GM18907 (cell line): ENCODE data around the gene HEATR5A.
"Not testable (repeated sequence)": the region's sequence is repeated elsewhere in the genome, so short reads cannot be mapped to it uniquely, and the experiment has no call there.

ENCODE experiments used
- ATAC-seq: cut with Tn5 transposase; IDR thresholded peaks from one replicate; pipeline ENCODE4 v1.9.1; 2021; ENCODE audit warnings: mild to moderate bottlenecking, moderate library complexity; ENCODE audit not compliant: unreplicated experiment

Gene HEATR5A

GRCh38 chr14:31261859-31262731 is 158.3 kb downstream of the HEATR5A start:
- no peak for ATAC-seq

- ATAC-seq, result no peak
Measured at GRCh38 chr14:31261523-31261858, 158.9 kb downstream of the HEATR5A start.

- ATAC-seq, result not testable (repeated sequence)
Measured at GRCh38 chr14:31259040-31259435, 161.3 kb downstream of the HEATR5A start.

- ATAC-seq, result no peak
Measured at GRCh38 chr14:31258427-31259039, 161.8 kb downstream of the HEATR5A start.

GRCh38 chr14:31257554-31258426 is 162.6 kb downstream of the HEATR5A start:
- not testable (repeated sequence) for ATAC-seq

- ATAC-seq, result no peak
Measured at GRCh38 chr14:31257244-31257553, 163.2 kb downstream of the HEATR5A start.

GRCh38 chr14:31256534-31257243 is 163.7 kb downstream of the HEATR5A start:
- ATAC-seq, result no peak

- not testable (repeated sequence) for ATAC-seq
Measured at GRCh38 chr14:31255918-31256317, 164.4 kb downstream of the HEATR5A start.

GRCh38 chr14:31255286-31255685 is 165.1 kb downstream of the HEATR5A start:
- no peak for ATAC-seq

GRCh38 chr14:31253746-31254471 is 166.4 kb downstream of the HEATR5A start:
- ATAC-seq, result no peak

- ATAC-seq, result no peak
Measured at GRCh38 chr14:31252865-31253264, 167.5 kb downstream of the HEATR5A start.

- ATAC-seq, result no peak
Measured at GRCh38 chr14:31251028-31251958, 169.1 kb downstream of the HEATR5A start.

- no peak for ATAC-seq
Measured at GRCh38 chr14:31244626-31245025, 175.7 kb downstream of the HEATR5A start.

- no peak for ATAC-seq
Measured at GRCh38 chr14:31243860-31244259, 176.5 kb downstream of the HEATR5A start.

- not testable (repeated sequence) for ATAC-seq
Measured at GRCh38 chr14:31242161-31242940, 178.0 kb downstream of the HEATR5A start.
